Measurements from ENCODE around the gene SMC1A.
A peak's percentile ranks its signal among the peaks of the same experiment; 100 is the strongest.

The SMC1A gene

DNA sequence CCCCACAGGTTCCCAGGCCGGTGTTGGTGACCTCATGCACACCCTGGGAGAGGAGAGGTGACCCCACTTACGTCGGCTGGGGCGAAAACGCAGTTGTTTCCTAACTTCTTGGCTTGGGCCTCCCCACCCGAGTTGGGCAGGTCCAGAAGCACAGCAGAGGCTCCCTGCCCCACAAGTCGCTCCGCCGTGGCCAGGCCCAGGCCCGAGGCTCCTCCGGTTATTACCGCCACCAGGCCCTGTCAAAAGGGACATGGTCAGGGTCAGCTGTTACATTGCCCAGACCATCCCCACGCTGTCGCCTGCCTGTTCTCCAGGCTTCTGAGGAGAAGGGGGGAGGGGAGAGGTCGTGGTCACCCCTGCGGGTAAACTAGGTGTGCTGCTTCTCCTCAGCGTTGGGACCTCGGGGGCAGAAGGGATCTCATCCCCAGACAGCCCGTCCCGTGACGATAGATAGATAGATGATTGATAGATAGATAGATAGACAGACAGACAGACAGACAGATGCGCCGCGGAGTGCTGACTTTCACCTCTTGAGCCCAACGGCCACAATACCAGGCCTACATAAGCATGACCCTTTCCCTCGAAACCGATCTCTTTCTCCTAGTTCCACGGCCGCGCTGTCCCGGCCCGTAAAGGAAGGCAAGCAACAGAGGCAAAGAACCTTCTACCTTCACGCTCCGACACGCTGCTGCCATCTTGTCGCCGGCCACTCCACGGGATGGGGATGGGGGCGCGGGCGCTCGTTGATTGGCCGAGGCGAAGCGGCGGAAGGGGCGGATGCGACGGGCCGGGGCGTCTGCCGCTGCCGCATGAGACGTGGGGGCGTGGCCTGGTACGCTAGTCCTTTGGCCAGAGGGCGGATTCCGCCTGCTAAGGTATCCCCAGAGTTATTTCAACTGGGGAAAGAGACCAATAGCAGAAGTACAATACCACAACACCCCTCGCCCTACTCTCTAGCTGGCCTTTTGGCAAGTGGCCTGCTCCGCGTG lies 11.5 kb upstream of the SMC1A start, which contains the start of gene HSD17B10 (continued):
- TF ChIP-seq ZNF548 (tag by site-specific recombination; IDR thresholded peaks at IDR 0.05) (no peak), ZNF155 (tag by site-specific recombination; IDR thresholded peaks at IDR 0.05) (no peak), ZNF10 (tag by site-specific recombination; IDR thresholded peaks at IDR 0.05) (no peak), SP2 (tag by site-specific recombination; IDR thresholded peaks at IDR 0.05) (peak; percentile 92), ZSCAN23 (tag by site-specific recombination; IDR thresholded peaks at IDR 0.05) (no peak), KLF8 (tag by site-specific recombination; IDR thresholded peaks at IDR 0.05) (peak; percentile 81), ZNF654 (tag by site-specific recombination; IDR thresholded peaks at IDR 0.05; ENCODE audit: low read depth) (no peak), KLF16 (tag by site-specific recombination; IDR thresholded peaks at IDR 0.05) (0 out of 2 replicates have a peak, but pooled peaks have one; percentile 52), ZNF174 (tag by site-specific recombination; IDR thresholded peaks at IDR 0.05) (no peak), ZNF335 (tag by site-specific recombination; conservative IDR thresholded peaks at IDR 0.05) (peak; percentile 62), ZNF571 (tag by site-specific recombination; IDR thresholded peaks at IDR 0.05) (no peak), ZNF169 (tag by site-specific recombination; IDR thresholded peaks at IDR 0.05) (no peak), ZBTB21 (tag by site-specific recombination; IDR thresholded peaks at IDR 0.05) (no peak), ZNF558 (tag by site-specific recombination; IDR thresholded peaks at IDR 0.05) (no peak), ZNF843 (tag by site-specific recombination; IDR thresholded peaks at IDR 0.05) (no peak), KLF10 (tag by site-specific recombination; IDR thresholded peaks at IDR 0.05) (0 out of 2 replicates have a peak, but pooled peaks have one; percentile 45), YY1 (tag by site-specific recombination; IDR thresholded peaks at IDR 0.05) (peak; percentile 67; the same call in 1 of the 2 replicates), ZNF16 (tag by site-specific recombination; IDR thresholded peaks at IDR 0.05; ENCODE audit: low read depth) (no peak), ZNF274 (IDR thresholded peaks at IDR 0.05; ENCODE audit: low read length) (no peak), ZNF274 (tag by site-specific recombination; IDR thresholded peaks at IDR 0.05; ENCODE audit: borderline replicate concordance) (no peak), RBAK (tag by site-specific recombination; IDR thresholded peaks at IDR 0.05) (no peak), ZNF394 (tag by site-specific recombination; IDR thresholded peaks at IDR 0.05; ENCODE audit: borderline replicate concordance) (no peak), ZBTB17 (tag by site-specific recombination; IDR thresholded peaks at IDR 0.05) (peak; percentile 16; the same call in 1 of the 2 replicates), ZNF223 (tag by site-specific recombination; IDR thresholded peaks at IDR 0.05) (no peak), KLF9 (tag by site-specific recombination; IDR thresholded peaks at IDR 0.05; ENCODE audit: low read depth) (peak; percentile 85), ZNF747 (tag by site-specific recombination; IDR thresholded peaks at IDR 0.05) (no peak), ZNF791 (tag by site-specific recombination; IDR thresholded peaks at IDR 0.05) (no peak), ZNF629 (tag by site-specific recombination; IDR thresholded peaks at IDR 0.05) (no peak), ZNF366 (tag by site-specific recombination; conservative IDR thresholded peaks at IDR 0.05) (0 out of 2 replicates have a peak, but pooled peaks have one; percentile 22)
- TF ChIP-seq, protein P1, sequence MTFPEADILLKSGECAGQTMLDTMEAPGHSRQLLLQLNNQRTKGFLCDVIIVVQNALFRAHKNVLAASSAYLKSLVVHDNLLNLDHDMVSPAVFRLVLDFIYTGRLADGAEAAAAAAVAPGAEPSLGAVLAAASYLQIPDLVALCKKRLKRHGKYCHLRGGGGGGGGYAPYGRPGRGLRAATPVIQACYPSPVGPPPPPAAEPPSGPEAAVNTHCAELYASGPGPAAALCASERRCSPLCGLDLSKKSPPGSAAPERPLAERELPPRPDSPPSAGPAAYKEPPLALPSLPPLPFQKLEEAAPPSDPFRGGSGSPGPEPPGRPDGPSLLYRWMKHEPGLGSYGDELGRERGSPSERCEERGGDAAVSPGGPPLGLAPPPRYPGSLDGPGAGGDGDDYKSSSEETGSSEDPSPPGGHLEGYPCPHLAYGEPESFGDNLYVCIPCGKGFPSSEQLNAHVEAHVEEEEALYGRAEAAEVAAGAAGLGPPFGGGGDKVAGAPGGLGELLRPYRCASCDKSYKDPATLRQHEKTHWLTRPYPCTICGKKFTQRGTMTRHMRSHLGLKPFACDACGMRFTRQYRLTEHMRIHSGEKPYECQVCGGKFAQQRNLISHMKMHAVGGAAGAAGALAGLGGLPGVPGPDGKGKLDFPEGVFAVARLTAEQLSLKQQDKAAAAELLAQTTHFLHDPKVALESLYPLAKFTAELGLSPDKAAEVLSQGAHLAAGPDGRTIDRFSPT (tag by site-specific recombination; IDR thresholded peaks at IDR 0.05) = no peak
- TF ChIP-seq, protein P2, sequence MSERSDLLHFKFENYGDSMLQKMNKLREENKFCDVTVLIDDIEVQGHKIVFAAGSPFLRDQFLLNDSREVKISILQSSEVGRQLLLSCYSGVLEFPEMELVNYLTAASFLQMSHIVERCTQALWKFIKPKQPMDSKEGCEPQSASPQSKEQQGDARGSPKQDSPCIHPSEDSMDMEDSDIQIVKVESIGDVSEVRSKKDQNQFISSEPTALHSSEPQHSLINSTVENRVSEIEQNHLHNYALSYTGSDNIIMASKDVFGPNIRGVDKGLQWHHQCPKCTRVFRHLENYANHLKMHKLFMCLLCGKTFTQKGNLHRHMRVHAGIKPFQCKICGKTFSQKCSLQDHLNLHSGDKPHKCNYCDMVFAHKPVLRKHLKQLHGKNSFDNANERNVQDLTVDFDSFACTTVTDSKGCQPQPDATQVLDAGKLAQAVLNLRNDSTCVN (tag by site-specific recombination; optimal IDR thresholded peaks at IDR 0.05) = peak; percentile 19
- TF ChIP-seq, protein P3, sequence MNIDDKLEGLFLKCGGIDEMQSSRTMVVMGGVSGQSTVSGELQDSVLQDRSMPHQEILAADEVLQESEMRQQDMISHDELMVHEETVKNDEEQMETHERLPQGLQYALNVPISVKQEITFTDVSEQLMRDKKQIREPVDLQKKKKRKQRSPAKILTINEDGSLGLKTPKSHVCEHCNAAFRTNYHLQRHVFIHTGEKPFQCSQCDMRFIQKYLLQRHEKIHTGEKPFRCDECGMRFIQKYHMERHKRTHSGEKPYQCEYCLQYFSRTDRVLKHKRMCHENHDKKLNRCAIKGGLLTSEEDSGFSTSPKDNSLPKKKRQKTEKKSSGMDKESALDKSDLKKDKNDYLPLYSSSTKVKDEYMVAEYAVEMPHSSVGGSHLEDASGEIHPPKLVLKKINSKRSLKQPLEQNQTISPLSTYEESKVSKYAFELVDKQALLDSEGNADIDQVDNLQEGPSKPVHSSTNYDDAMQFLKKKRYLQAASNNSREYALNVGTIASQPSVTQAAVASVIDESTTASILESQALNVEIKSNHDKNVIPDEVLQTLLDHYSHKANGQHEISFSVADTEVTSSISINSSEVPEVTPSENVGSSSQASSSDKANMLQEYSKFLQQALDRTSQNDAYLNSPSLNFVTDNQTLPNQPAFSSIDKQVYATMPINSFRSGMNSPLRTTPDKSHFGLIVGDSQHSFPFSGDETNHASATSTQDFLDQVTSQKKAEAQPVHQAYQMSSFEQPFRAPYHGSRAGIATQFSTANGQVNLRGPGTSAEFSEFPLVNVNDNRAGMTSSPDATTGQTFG (tag by site-specific recombination; IDR thresholded peaks at IDR 0.05; ENCODE audit: borderline replicate concordance) = no peak
- TF ChIP-seq, protein P4, sequence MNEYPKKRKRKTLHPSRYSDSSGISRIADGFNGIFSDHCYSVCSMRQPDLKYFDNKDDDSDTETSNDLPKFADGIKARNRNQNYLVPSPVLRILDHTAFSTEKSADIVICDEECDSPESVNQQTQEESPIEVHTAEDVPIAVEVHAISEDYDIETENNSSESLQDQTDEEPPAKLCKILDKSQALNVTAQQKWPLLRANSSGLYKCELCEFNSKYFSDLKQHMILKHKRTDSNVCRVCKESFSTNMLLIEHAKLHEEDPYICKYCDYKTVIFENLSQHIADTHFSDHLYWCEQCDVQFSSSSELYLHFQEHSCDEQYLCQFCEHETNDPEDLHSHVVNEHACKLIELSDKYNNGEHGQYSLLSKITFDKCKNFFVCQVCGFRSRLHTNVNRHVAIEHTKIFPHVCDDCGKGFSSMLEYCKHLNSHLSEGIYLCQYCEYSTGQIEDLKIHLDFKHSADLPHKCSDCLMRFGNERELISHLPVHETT (tag by site-specific recombination; IDR thresholded peaks at IDR 0.05) = no peak
